WTC11 (cell line): ENCODE data around the gene PKNOX1. TPM values are rescaled to one million over a fixed set of nuclear protein-coding genes. Genes with fewer than 3 reads are reported as not detected.

Experiments
- AR ChIP-seq: fragments of 250-450 bp; sonication (Bioruptor Pico); IDR thresholded peaks from 2 replicates; pipeline ENCODE4 v1.9.0; 2021; ENCODE audit warnings: mild to moderate bottlenecking
- E2F1 ChIP-seq: sonication (generic); formaldehyde crosslinking; IDR thresholded peaks from 2 replicates; pipeline ENCODE4 v1.8.0; 2022; ENCODE audit warnings: mild to moderate bottlenecking, missing genetic modification reagents
- E2F5 ChIP-seq: sonication (generic); formaldehyde crosslinking; IDR thresholded peaks from 2 replicates; pipeline ENCODE4 v1.8.1; 2022; ENCODE audit warnings: mild to moderate bottlenecking, moderate library complexity, missing genetic modification reagents
- ETV6 ChIP-seq: sonication (generic); formaldehyde crosslinking; IDR thresholded peaks from 2 replicates; pipeline ENCODE4 v1.8.1; 2022; ENCODE audit warnings: mild to moderate bottlenecking, missing genetic modification reagents
- GRHL2 ChIP-seq: fragments of 250-450 bp; sonication (Bioruptor Pico); IDR thresholded peaks from 2 replicates; pipeline ENCODE4 v1.8.0; 2022; ENCODE audit warnings: mild to moderate bottlenecking, moderate library complexity; ENCODE audit not compliant: insufficient replicate concordance, severe bottlenecking
- HMGA2 ChIP-seq: fragments of 250-450 bp; sonication (Bioruptor Pico); IDR thresholded peaks from 2 replicates; pipeline ENCODE4 v1.4.0; 2021; ENCODE audit warnings: mild to moderate bottlenecking, moderate library complexity
- MLX ChIP-seq: sonication (generic); formaldehyde crosslinking; IDR thresholded peaks from 2 replicates; pipeline ENCODE4 v1.8.1; 2023; ENCODE audit warnings: mild to moderate bottlenecking, missing genetic modification reagents, moderate library complexity
- MXD4 ChIP-seq: fragments of 250-450 bp; sonication (Bioruptor Pico); IDR thresholded peaks from 2 replicates; pipeline ENCODE4 v1.8.0; 2021; ENCODE audit warnings: mild to moderate bottlenecking, moderate library complexity, borderline replicate concordance
- NFYB ChIP-seq: sonication (generic); formaldehyde crosslinking; conservative IDR thresholded peaks from 2 replicates; pipeline ENCODE4 v1.8.0; 2022; ENCODE audit warnings: low read depth, missing genetic modification reagents
- OVOL2 ChIP-seq: fragments of 250-450 bp; sonication (Bioruptor Pico); IDR thresholded peaks from 2 replicates; pipeline ENCODE4 v1.9.0; 2021; ENCODE audit warnings: mild to moderate bottlenecking, borderline replicate concordance
- SMAD4 ChIP-seq: sonication (generic); formaldehyde crosslinking; IDR thresholded peaks from 2 replicates; pipeline ENCODE4 v1.8.0; 2022; ENCODE audit warnings: mild to moderate bottlenecking, missing genetic modification reagents
- TEAD4 ChIP-seq: sonication (generic); formaldehyde crosslinking; IDR thresholded peaks from 2 replicates; pipeline ENCODE4 v1.8.0; 2022; ENCODE audit warnings: mild to moderate bottlenecking, missing genetic modification reagents
- ZNF232 ChIP-seq: sonication (generic); formaldehyde crosslinking; IDR thresholded peaks from 2 replicates; pipeline ENCODE4 v1.8.0; 2022; ENCODE audit warnings: mild to moderate bottlenecking, missing genetic modification reagents
- ZNF281 ChIP-seq: sonication (generic); formaldehyde crosslinking; IDR thresholded peaks from 2 replicates; pipeline ENCODE4 v1.8.0; 2023; ENCODE audit warnings: mild to moderate bottlenecking, missing genetic modification reagents
- ZNF317 ChIP-seq: sonication (generic); formaldehyde crosslinking; IDR thresholded peaks from 2 replicates; pipeline ENCODE4 v1.8.1; 2023; ENCODE audit warnings: low read depth, mild to moderate bottlenecking, moderate library complexity, missing genetic modification reagents, borderline replicate concordance
- total RNA-seq: library from RNA; stranded (reverse); gene quantifications from 3 replicates; pipeline ENCODE4 v1.2.3, GENCODE V29; 2021
- TF ChIP-seq, protein P1 (sequence below): sonication (generic); formaldehyde crosslinking; IDR thresholded peaks from 2 replicates; pipeline ENCODE4 v1.8.1; 2022; ENCODE audit warnings: low read depth, mild to moderate bottlenecking, moderate library complexity, missing genetic modification reagents, borderline replicate concordance
- TF ChIP-seq, protein P2 (sequence below): fragments of 250-450 bp; sonication (Bioruptor Pico); IDR thresholded peaks from 2 replicates; pipeline ENCODE4 v1.9.0; 2021; ENCODE audit warnings: mild to moderate bottlenecking

PKNOX1 gene
- total RNA-seq, 1 experiment from 2014 or later = 23.0 TPM

- TF ChIP-seq, protein P1, sequence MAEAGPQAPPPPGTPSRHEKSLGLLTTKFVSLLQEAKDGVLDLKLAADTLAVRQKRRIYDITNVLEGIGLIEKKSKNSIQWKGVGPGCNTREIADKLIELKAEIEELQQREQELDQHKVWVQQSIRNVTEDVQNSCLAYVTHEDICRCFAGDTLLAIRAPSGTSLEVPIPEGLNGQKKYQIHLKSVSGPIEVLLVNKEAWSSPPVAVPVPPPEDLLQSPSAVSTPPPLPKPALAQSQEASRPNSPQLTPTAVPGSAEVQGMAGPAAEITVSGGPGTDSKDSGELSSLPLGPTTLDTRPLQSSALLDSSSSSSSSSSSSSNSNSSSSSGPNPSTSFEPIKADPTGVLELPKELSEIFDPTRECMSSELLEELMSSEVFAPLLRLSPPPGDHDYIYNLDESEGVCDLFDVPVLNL = no peak
- TF ChIP-seq AR (CRISPR knock-in tag) (no peak), MLX (CRISPR knock-in tag) (no peak), MXD4 (no peak), ZNF281 (CRISPR knock-in tag) (no peak), E2F5 (peak; percentile 26; the same call in 1 of the 2 replicates), NFYB (CRISPR knock-in tag) (peak; percentile 84), TEAD4 (CRISPR knock-in tag) (no peak), ETV6 (CRISPR knock-in tag) (peak; percentile 57; the same call in 1 of the 2 replicates), ZNF232 (no peak), SMAD4 (CRISPR knock-in tag) (no peak), OVOL2 (CRISPR knock-in tag) (no peak), E2F1 (no peak), GRHL2 (CRISPR knock-in tag) (no peak), HMGA2 (CRISPR knock-in tag) (no peak; the same call in 1 of the 2 replicates), ZNF317 (no peak)
- TF ChIP-seq, protein P2, sequence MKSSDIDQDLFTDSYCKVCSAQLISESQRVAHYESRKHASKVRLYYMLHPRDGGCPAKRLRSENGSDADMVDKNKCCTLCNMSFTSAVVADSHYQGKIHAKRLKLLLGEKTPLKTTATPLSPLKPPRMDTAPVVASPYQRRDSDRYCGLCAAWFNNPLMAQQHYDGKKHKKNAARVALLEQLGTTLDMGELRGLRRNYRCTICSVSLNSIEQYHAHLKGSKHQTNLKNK = no peak
Observed at GRCh38 chr21:42973991-42974831, at the start of gene PKNOX1 (continued).
